KOPT-K1 (cell line): ENCODE measurements around the gene GAB2.
A peak's percentile ranks its signal among the peaks of the same experiment; 100 is the strongest.

Experiments
- H3K27ac ChIP-seq: fragments of 200-600 bp; sonication (generic); 2 replicates; pipeline ENCODE4 v1.5.1; 2016; ENCODE audit warnings: antibody characterized with exemption, mild to moderate bottlenecking, low read depth, low read length; ENCODE audit not compliant: poor library complexity, severe bottlenecking
- H3K36me3 ChIP-seq: fragments of 200-600 bp; sonication (generic); 2 replicates; pipeline ENCODE4 v1.5.1; 2017; ENCODE audit warnings: antibody characterized with exemption, mild to moderate bottlenecking, low read length, moderate library complexity; ENCODE audit not compliant: insufficient read depth
- H3K9me3 ChIP-seq: fragments of 200-600 bp; sonication (generic); 2 replicates; pipeline ENCODE4 v1.5.1; 2017; ENCODE audit warnings: antibody characterized with exemption, low read length, mild to moderate bottlenecking; ENCODE audit not compliant: insufficient read depth, poor library complexity, severe bottlenecking

Gene GAB2

DNA sequence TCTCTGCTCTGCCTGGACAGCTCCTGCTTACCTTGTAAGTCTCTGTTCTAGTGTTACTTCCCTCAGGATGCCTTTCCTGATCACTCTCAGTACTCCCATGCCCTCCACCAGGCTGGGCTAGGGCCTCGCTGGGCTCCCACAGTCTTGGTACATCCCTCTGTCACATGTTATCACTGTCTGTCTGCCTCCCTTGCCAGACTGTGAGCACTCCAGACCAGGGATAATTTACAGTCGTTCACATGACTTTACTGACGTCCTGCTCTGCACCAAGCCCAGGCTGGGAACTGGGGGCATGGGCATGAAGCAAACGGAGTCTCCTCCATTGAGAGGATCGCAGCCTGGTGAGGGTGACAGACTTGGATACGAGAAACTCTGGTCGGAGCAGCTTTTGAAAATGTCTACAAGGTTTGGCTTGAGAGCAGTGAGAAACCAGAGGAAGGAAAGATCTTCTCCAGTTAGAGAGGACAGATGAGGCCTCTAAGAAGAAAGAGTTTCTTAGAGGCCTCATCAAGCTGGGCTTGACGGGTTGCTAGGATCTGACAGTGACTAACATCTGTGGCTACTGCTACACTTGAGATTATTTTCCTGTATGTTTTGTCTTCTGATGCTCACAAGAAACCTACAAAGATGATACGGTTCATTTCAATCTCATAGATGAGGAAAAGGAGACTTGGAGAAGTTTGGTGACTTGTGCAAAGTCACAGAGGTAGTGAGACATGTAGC, 216.4 kb downstream of the GAB2 start:
- Histone ChIP-seq H3K36me3 (no peaks in the 10 kb centered on the region), H3K27ac (peak overlapping the region; percentile 94)

GRCh38 chr11:78200553-78200952, 217.1 kb downstream of the GAB2 start:
- H3K27ac ChIP-seq = peak overlapping the region; percentile 94
- H3K9me3 ChIP-seq = no peaks in the 10 kb centered on the region

More for the DNA sequence above, 216.4 kb downstream of the GAB2 start:
- no peaks in the 10 kb centered on the region for H3K9me3 ChIP-seq

DNA sequence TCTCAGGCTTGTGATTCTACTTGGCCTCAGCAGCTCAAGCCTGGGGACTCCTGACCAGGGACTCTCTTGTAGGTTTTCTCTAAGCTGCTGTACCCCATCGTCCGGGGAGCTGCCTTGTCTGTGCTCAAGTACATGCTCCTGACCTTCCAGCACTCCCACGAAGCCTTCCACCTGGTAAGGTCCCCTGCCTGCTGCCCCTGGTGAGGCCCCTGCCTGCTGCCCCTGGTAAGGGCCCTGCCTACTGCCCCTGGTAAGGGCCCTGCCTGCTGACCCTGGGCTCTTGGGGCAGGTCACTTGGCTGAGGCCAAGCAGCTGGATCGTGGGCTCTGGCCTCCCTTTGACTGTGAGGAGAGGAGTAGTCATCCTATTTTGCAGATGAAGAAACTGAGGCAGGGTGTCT, 217.6 kb downstream of the GAB2 start:
- Histone ChIP-seq H3K9me3 (no peaks in the 10 kb centered on the region), H3K27ac (peak overlapping the region; percentile 94), H3K36me3 (no peaks in the 10 kb centered on the region)

More at GRCh38 chr11:78200553-78200952, 217.1 kb downstream of the GAB2 start:
- no peaks in the 10 kb centered on the region for H3K36me3 ChIP-seq

DNA sequence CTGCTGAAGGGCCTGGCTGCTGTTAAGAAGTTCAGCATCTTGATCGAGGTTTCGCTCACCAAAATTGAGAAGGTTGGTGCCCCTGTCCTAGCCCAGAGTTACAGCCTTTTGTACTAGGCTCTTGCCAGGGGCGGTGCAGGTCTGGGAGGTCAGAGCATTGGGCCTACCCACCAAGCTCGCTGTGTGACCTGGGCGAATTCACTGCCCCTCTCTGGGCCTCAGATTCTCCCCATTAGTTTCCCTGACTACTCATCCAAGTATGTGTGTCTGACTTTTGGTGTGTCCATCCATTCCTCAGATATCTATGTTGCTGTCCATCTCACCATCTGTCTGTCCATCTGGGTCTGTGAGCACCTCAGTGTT, 218.0 kb downstream of the GAB2 start:
- Histone ChIP-seq H3K27ac (peak overlapping the region; percentile 94), H3K9me3 (no peaks in the 10 kb centered on the region), H3K36me3 (no peaks in the 10 kb centered on the region)

DNA sequence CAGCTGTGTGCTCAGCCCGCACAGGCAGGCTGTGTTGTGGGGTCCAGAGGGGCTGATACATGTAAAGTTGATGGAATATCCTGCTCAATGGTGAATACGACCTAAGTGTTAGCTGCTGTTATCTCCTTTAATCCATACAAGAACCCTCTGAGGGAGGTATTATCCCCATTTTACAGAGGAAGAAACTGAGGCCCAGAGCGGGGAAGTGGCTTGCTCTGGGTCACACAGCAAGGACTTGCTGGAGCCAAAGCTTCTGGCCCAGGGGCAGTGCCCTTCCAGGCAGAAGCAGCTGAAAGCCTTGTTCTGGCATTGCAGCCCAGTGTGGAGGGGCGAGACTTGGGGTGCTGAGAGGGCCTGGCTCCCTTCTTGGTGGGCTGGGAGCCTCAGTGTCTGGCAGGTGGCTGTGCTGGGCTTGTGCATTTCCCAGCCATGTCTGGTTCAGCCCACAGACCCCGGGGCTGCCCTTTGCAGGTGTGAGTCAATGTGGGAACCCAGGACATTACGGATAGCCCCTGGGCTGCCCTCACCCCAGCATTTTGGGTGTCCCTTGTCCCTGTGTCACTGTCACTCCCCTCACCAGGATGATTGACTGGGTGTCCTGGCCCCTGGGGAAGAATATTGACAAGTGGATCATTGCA, 218.5 kb downstream of the GAB2 start:
- no peaks in the 10 kb centered on the region for H3K36me3 ChIP-seq
- H3K27ac ChIP-seq = peak overlapping the region; percentile 94
- no peaks in the 10 kb centered on the region for H3K9me3 ChIP-seq

DNA sequence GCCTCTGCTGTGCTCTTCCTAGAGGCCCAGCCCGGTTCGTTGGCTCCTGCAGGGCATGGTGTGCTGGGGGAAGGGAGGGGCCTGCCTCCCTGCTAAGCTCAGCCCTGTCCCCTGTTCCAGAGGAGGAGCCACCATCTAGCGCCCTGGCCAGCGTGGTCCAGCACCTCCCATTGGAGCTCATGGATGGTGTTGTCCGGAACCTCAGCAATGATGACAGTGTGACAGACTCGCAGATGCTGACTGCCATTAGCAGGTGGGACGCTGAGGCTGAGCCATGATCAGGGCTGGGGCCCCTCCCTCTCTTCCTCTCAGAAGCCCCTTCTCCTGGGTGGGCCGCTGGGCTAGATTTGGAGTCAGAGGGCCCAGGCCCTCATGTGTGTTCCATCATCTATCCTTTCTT, 219.8 kb downstream of the GAB2 start:
- Histone ChIP-seq H3K36me3 (no peaks in the 10 kb centered on the region), H3K27ac (no peak overlapping the region), H3K9me3 (no peaks in the 10 kb centered on the region)

DNA sequence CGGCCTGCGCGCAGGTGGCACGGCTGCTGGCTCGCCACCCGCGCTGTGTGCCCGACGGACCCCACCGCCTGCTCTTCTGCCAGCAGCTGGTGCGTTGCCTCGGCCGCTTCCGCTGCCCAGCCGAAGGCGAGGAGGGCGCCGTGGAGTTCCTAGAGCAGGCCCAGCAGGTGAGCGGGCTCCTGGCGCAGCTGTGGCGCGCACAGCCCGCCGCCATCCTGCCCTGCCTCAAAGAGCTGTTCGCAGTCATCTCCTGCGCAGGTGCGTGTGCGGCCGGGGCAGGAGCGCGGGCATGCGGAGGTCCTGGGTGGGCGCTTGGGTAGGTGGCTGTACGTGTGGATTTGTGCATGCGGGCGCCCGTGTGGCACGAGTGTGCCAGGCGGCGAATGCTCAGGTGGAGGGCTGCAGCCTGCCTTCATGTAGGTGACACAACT, 220.9 kb downstream of the GAB2 start:
- Histone ChIP-seq H3K9me3 (no peaks in the 10 kb centered on the region), H3K27ac (no peak overlapping the region), H3K36me3 (no peaks in the 10 kb centered on the region)

DNA sequence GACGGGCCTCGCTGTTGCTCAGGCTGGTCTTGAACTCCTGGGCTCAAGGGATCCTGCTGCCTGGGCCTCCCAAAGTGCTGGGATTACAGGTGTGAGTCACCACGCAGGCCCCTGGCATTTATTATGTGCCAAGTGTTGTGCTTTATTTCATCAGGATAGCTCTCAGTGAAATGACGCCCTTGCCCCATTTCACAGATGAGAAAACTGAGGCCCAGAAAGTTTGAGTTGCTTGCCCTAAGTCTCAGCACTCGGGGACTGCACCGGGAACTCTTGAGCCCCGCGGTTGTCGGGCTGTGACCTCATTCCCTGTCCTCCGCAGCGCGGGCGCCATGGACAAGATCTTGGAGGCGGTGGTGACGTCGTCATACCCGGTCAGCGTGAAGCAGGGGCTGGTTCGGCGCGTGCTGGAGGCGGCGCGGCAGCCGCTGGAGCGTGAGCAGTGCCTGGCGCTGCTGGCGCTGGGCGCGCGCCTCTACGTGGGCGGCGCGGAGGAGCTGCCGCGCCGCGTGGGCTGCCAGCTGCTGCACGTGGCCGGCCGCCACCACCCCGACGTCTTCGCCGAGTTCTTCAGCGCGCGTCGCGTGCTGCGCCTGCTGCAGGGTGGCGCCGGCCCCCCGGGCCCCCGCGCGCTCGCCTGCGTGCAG, 221.6 kb downstream of the GAB2 start:
- no peaks in the 10 kb centered on the region for H3K9me3 ChIP-seq
- no peaks in the 10 kb centered on the region for H3K36me3 ChIP-seq
- no peak overlapping the region for H3K27ac ChIP-seq

- H3K9me3 ChIP-seq = no peaks in the 10 kb centered on the region
- H3K27ac ChIP-seq = no peak overlapping the region
- no peaks in the 10 kb centered on the region for H3K36me3 ChIP-seq
Observed at GRCh38 chr11:78194490-78194889, 223.1 kb downstream of the GAB2 start.

- Histone ChIP-seq H3K9me3 (no peaks in the 10 kb centered on the region), H3K27ac (no peak overlapping the region), H3K36me3 (no peaks in the 10 kb centered on the region)
Observed at GRCh38 chr11:78193806-78194205, 223.8 kb downstream of the GAB2 start.

- Histone ChIP-seq H3K27ac (no peak overlapping the region), H3K36me3 (no peaks in the 10 kb centered on the region), H3K9me3 (no peaks in the 10 kb centered on the region)
Observed at GRCh38 chr11:78192911-78193351, 224.7 kb downstream of the GAB2 start.

- no peaks in the 10 kb centered on the region for H3K9me3 ChIP-seq
- H3K27ac ChIP-seq = no peak overlapping the region
- no peaks in the 10 kb centered on the region for H3K36me3 ChIP-seq
Observed at GRCh38 chr11:78192223-78192719, 225.3 kb downstream of the GAB2 start.

- H3K27ac ChIP-seq = no peak overlapping the region
- H3K9me3 ChIP-seq = no peaks in the 10 kb centered on the region
- no peaks in the 10 kb centered on the region for H3K36me3 ChIP-seq
Observed at GRCh38 chr11:78190871-78191538, 226.6 kb downstream of the GAB2 start.

GRCh38 chr11:78190374-78190773, 227.2 kb downstream of the GAB2 start:
- Histone ChIP-seq H3K36me3 (no peaks in the 10 kb centered on the region), H3K27ac (no peak overlapping the region), H3K9me3 (no peaks in the 10 kb centered on the region)

GRCh38 chr11:78189851-78190250, 227.8 kb downstream of the GAB2 start:
- Histone ChIP-seq H3K9me3 (no peaks in the 10 kb centered on the region), H3K27ac (no peak overlapping the region), H3K36me3 (no peaks in the 10 kb centered on the region)
